Chondrocyte (in vitro differentiated cells): ENCODE data around the gene BPNT1. TPM values are rescaled to one million over a fixed set of nuclear protein-coding genes. Genes with fewer than 3 reads are reported as not detected.

Source experiments
- DNase-seq: peaks from one replicate; pipeline ENCODE4 v3.0.0; 2021; ENCODE audit warnings: mixed read lengths, low spot score
- H3K27ac Mint-ChIP-seq: one replicate; pipeline ENCODE4 v1.8.0; 2021; ENCODE audit warnings: mild to moderate bottlenecking, moderate library complexity, mixed read lengths; ENCODE audit not compliant: unreplicated experiment
- H3K27me3 Mint-ChIP-seq: 2 replicates; pipeline ENCODE4 v1.8.0; 2021; ENCODE audit warnings: low read depth, mixed read lengths
- H3K36me3 Mint-ChIP-seq: 2 replicates; pipeline ENCODE4 v1.8.0; 2021; ENCODE audit warnings: low read depth, mixed read lengths
- H3K4me1 Mint-ChIP-seq: 2 replicates; pipeline ENCODE4 v1.8.0; 2021; ENCODE audit warnings: low read depth, mild to moderate bottlenecking, mixed read lengths
- H3K4me3 Mint-ChIP-seq: one replicate; pipeline ENCODE4 v1.8.0; 2021; ENCODE audit warnings: mild to moderate bottlenecking, moderate library complexity, mixed read lengths; ENCODE audit not compliant: unreplicated experiment
- H3K9me3 Mint-ChIP-seq: 2 replicates; pipeline ENCODE4 v1.8.0; 2021; ENCODE audit warnings: low read depth, mixed read lengths
- total RNA-seq: library from RNA; stranded (reverse); gene quantifications from 3 replicates; pipeline ENCODE4 v1.2.1, GENCODE V29; 2021
- TF ChIP-seq, protein P1 (sequence below): fragments of 200-600 bp; sonication (generic); IDR thresholded peaks from 2 replicates; pipeline ENCODE4 v1.5.0; 2021; ENCODE audit warnings: antibody characterized with exemption, mild to moderate bottlenecking, moderate library complexity

BPNT1 gene
- total RNA-seq, 1 donor from 2014 or later: 16.3 TPM

DNA sequence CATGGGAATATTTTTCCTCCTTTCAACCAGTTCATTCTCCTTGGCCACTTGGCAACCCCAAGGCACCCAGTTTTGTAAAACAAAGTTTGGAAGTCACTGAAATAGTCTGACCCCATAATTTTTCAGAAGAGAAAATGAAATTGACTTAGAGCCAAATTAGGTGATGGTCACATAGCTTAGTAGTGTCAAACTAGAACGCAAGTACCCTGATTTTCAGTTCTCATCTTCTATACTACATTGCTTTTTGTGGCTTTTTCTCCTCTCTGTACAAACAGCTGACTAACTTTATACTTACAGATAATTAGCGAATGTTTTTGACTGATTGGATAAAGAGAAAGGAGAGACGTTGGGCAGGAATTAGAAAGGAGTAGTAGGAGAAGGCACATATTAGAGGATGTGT lies 37.5 kb upstream of the BPNT1 start:
- Mint-ChIP-seq H3K4me1 (peaks cover 11% of the 10 kb centered on the region), H3K36me3 (peaks cover 16% of the 10 kb centered on the region), H3K27ac (no peak overlapping the region), H3K4me3 (no peak overlapping the region), H3K9me3 (peaks cover 5% of the 10 kb centered on the region), H3K27me3 (no peaks in the 10 kb centered on the region)
- DNase-seq: no peak
- TF ChIP-seq, protein P1, sequence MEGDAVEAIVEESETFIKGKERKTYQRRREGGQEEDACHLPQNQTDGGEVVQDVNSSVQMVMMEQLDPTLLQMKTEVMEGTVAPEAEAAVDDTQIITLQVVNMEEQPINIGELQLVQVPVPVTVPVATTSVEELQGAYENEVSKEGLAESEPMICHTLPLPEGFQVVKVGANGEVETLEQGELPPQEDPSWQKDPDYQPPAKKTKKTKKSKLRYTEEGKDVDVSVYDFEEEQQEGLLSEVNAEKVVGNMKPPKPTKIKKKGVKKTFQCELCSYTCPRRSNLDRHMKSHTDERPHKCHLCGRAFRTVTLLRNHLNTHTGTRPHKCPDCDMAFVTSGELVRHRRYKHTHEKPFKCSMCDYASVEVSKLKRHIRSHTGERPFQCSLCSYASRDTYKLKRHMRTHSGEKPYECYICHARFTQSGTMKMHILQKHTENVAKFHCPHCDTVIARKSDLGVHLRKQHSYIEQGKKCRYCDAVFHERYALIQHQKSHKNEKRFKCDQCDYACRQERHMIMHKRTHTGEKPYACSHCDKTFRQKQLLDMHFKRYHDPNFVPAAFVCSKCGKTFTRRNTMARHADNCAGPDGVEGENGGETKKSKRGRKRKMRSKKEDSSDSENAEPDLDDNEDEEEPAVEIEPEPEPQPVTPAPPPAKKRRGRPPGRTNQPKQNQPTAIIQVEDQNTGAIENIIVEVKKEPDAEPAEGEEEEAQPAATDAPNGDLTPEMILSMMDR: no peak

DNA sequence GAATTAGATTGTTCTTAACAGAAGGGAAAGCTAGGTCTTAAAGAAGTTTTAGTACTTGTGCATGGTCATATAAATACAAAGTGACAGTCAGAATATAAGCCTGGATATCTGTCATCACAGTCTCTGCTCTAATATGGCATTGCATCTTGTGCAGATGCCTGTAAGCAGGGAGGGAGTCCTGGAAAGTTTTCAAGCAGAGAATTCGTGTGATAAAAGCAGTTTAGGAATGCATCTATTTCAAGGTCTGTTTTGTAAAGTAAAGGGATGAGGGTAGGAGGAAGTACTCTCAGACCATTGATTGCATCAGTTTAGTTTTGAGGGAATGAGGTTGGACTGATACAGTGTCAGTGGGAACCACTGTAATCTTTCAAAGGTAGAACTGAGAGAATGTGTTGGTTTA lies 35.0 kb upstream of the BPNT1 start:
- Mint-ChIP-seq H3K4me1 (peaks cover 12% of the 10 kb centered on the region), H3K9me3 (peaks cover 3% of the 10 kb centered on the region), H3K36me3 (peaks cover 7% of the 10 kb centered on the region), H3K4me3 (no peak overlapping the region), H3K27ac (peak overlapping the region; percentile 72), H3K27me3 (no peaks in the 10 kb centered on the region)
- TF ChIP-seq, protein P1: no peak
- DNase-seq: no peak

DNA sequence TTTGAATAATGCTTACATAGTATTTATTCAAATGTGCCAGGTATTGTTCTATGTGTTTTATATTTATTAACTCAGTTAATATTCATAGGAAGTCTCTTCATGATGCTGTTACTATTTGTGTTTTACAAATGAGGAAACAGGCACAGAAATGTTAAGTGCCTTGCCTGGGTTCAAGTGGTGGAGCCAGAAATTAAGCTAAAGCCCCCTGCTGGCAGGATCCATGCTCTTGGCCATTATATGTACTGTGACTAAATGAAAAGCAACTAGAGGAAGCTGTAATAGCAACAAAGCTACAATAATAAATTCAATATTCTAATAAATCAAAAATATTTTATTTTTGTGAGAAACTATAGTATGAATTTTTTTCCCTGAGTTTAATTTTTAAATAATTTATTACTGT lies 34.3 kb upstream of the BPNT1 start:
- H3K36me3 Mint-ChIP-seq: peaks cover 3% of the 10 kb centered on the region
- H3K27me3 Mint-ChIP-seq: no peaks in the 10 kb centered on the region
- TF ChIP-seq, protein P1: peak; percentile 67
- H3K4me1 Mint-ChIP-seq: peaks cover 12% of the 10 kb centered on the region
- no peak overlapping the region for H3K4me3 Mint-ChIP-seq
- no peak overlapping the region for H3K27ac Mint-ChIP-seq
- DNase-seq: no peak
- H3K9me3 Mint-ChIP-seq: no peaks in the 10 kb centered on the region

DNA sequence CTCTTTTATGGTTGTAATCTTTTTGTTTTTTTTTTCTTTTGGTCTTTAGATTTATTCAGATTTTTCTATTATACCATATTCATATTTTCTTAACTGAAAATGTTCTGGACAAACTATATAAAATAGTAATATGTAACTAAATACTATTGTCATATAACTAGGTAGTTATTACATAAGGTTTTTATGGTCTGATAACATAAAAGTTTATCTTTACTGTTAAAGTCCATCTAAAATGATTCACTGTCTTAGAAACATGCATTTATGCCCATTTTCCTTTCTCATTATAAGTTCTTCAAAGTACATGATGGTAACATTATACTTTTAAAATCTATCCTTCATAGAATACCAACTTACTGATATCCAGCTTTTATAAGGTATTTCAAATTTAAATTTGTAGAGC lies 33.5 kb upstream of the BPNT1 start:
- H3K4me1 Mint-ChIP-seq: peaks cover 14% of the 10 kb centered on the region
- TF ChIP-seq, protein P1: no peak
- no peak overlapping the region for H3K27ac Mint-ChIP-seq
- no peaks in the 10 kb centered on the region for H3K36me3 Mint-ChIP-seq
- H3K4me3 Mint-ChIP-seq: no peak overlapping the region
- no peaks in the 10 kb centered on the region for H3K9me3 Mint-ChIP-seq
- H3K27me3 Mint-ChIP-seq: no peaks in the 10 kb centered on the region
- DNase-seq: no peak

DNA sequence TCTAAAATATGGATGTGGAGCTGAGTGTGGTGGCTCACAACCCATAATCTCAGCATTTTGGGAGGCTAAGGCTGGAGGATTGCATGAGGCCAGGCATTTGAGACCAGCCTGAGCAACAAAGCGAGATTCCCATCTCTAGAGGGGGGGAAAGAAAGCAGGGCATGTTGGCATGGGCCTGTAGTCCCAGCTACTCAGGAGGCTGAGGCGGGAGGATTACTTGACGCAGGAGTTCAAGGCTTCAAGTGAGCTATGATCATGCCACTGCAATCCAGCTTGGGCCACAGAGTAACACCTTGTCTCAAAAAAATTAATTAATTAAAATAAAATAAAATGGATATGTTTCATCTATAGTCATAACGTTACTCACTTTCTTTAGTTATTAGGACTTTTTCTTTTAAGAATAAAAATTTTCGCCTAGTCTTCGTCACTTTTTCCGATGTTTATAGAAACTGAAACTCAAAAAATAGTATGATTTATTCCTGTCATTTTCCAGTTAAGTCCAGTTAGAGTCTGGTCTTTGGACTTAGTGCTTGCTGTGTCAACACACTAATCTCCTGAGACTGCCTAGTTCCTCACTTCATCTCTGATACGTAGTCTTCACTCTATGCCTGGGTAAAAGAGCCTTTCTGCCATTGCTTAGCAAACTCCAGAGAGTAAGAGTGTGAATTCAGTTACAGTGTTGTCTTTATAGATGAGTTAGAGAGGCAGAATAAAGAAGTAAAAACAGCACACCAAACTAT lies 32.4 kb upstream of the BPNT1 start:
- Mint-ChIP-seq H3K36me3 (no peaks in the 10 kb centered on the region), H3K9me3 (no peaks in the 10 kb centered on the region), H3K27me3 (no peaks in the 10 kb centered on the region), H3K27ac (peak overlapping the region; percentile 30), H3K4me3 (no peak overlapping the region), H3K4me1 (peaks cover 14% of the 10 kb centered on the region)
- TF ChIP-seq, protein P1: no peak
- DNase-seq: no peak
